Lower leg skin (tissue), 4 donors: ENCODE results near the gene PLEKHA1. TPM values are rescaled to one million over a fixed set of nuclear protein-coding genes. Genes with fewer than 3 reads are reported as not detected.

ENCODE experiments used
- DNase-seq, 2 donors: peaks; one replicate each; pipeline ENCODE4 v3.0.0-alpha.2; 2019; ENCODE audit warnings: low spot score in 2 of 2
- H3K4me3 ChIP-seq: fragments of 200-600 bp; sonication (generic); 2 replicates; pipeline ENCODE4 v1.5.1; 2017; ENCODE audit warnings: mild to moderate bottlenecking, low read depth; ENCODE audit not compliant: poor library complexity, severe bottlenecking
- CTCF ChIP-seq, 3 donors: fragments of 450-650 bp; IDR thresholded peaks; one replicate each; pipeline ENCODE4 v1.5.1; 2016; ENCODE audit warnings: antibody characterized with exemption in 3 of 3, mild to moderate bottlenecking in 3 of 3, moderate library complexity in 2 of 3
- POLR2A ChIP-seq, 2 donors: fragments of 450-650 bp; IDR thresholded peaks; one replicate each; pipeline ENCODE4 v1.6.1; 2016 to 2017; ENCODE audit warnings: antibody characterized with exemption in 2 of 2, mild to moderate bottlenecking in 1 of 2, moderate library complexity in 1 of 2
- WGBS, 2 donors: methylation state at CpG; one replicate each; pipeline ENCODE4 v1.1.5; 2018; 5-methylcytosine and 5-hydroxymethylcytosine counted together
- intact Hi-C: fragments of 100-400 bp; cut with DNase I; formaldehyde crosslinking; loops from one replicate; pipeline ENCODE4 v1.15.0; 2023; ENCODE audit warnings: low total_unique reads
- microRNA-seq, 2 donors: library from miRNA; unstranded; fragments of <30 nt; microRNA quantifications; one replicate each; pipeline ENCODE4, GENCODE V29; 2016; ENCODE audit warnings: borderline replicate concordance in 2 of 2, borderline number of aligned reads in 1 of 2
- total RNA-seq, 4 donors: library from RNA; depleted of rRNA; stranded (reverse); fragments of >200 nt; gene quantifications; one replicate each; pipeline ENCODE4 v1.1.0, GENCODE V29; 2016

PLEKHA1 gene
- total RNA-seq, 4 donors from 2014 or later, result 83.6 to 116 (median 105) TPM

DNA sequence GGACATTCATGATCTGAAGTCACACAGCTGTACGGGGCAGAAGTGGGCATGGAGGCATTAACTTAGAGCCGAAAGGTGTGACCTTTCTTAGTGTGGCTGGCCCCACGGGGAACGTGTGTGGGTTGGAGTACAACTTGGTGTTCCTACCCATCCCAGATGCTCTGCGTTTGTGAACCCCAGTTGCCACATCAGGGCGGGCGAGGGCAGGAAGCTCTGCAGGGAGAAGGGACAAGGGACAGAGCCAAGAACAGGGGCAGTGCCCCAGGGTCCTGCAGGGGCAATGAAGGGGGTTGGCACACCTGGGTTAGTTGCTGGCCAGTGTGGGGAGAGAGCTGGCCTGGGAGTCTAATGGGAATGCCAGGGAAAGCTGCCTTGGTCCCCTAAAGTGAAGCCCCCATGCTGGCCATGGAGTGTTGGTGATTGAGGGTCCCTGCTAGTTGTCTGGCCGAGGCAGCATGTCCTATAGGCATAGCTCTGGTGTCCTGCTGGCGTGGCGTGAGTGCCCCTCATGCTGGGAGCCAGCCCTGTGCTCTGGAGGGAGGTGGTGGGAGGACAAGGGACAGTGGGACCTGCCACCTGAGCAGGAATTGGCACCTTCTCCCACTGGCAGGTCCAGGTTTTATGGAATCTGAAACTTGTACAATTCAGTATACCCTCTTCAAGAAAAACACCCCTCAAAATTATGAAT is 105.8 kb downstream of the PLEKHA1 start:
- intact Hi-C loops, result no loop called here
- TF ChIP-seq CTCF (IDR thresholded peaks at IDR 0.05), result no peak
- no peak for TF ChIP-seq POLR2A (IDR thresholded peaks at IDR 0.05)
- 89 to 97% methylated on average over 10 of the region's 10 CpGs for WGBS, 2 donors
- H3K4me3 ChIP-seq, result no peak overlapping the region
- peak in 1 of 2 donors; percentile 79 for DNase-seq

GRCh38 chr10:122481296-122482056 is 107.0 kb downstream of the PLEKHA1 start:
- 85 to 95% methylated on average over 6 of the region's 6 CpGs for whole genome bisulfite sequencing, 2 donors
- intact Hi-C loops, result no loop called here
- DNase-seq, result peak in 1 of 2 donors; percentile 31
- H3K4me3 ChIP-seq, result no peak overlapping the region
- TF ChIP-seq POLR2A (IDR thresholded peaks at IDR 0.05), result no peak
- no peak for TF ChIP-seq CTCF (IDR thresholded peaks at IDR 0.05)

Small RNA genes lying within 50 kb of the gene (microRNA-seq; reads per million reads assigned to microRNA genes)
- gene MIR3941, result 0 to 0.57 reads per million in 2 donors

Other genes with a start within 250 kb of the PLEKHA1 start
- 10 to 100 TPM in 2 of 4 donors, 1 to 10 TPM in 2; 2.7 to 16.4 (median 9.0) TPM for gene BTBD16, start 103.4 kb upstream of the PLEKHA1 start, total RNA-seq
- gene ARMS2, start 79.9 kb downstream of the PLEKHA1 start, total RNA-seq, result not detected
- 100 to 1,000 TPM in 1 of 4 donors, 10 to 100 TPM in 3; 71.0 to 113 (median 84.1) TPM for gene HTRA1, start 86.8 kb downstream of the PLEKHA1 start, total RNA-seq
- under 1 TPM in 3 of 4 donors, not detected in 1; 0.04 to 0.29 (median 0.26) TPM for gene DMBT1, start 186.0 kb downstream of the PLEKHA1 start, total RNA-seq